ENCODE measurements around the gene GATD1.

DNA sequence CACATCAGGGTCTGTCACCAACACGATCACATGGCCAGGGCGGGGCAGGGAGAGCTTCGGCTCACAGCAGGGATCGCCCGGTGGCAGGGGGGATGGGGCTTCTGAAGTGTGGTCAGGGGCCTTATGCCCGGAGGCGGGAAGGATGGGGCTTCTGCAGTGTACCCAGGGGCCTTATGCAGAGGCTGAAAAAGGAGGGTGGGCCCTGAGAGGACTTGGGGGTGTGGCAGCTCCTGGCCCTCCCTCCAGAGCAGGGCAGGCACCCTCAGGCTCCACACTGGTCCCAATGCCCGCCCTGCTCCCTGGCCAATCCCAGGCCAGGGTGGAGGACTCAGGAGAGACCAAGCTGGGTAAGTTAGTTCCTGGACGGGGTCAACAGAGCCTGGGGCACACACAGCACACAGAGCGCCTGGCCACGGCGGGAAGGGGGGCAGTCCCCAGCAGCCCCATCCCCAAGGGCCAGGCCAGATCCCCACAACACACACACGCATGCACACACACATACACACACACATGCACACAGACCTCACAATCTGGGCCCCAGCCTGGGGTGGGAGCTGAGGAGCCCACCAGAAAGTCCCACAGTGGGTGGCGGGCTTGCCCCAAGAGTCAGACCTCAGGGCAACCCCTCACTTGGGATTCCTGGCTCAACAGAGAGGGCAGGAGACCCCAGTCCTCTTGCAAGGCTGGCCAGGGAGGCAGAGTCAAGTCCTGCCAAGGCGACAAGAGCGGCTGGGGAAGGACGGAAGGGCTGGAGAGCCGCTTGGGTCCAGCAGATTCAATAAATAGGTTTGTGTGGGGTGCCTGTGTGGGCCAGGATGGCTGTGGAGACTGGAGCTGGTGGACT, 13.7 kb upstream of the GATD1 start:
- TF ChIP-seq FOXM1 (IDR thresholded peaks at IDR 0.05; ENCODE audit: borderline replicate concordance) (no peak), FOXK2 (IDR thresholded peaks at IDR 0.05) (no peak), FOXA1 (IDR thresholded peaks at IDR 0.05) (no peak), ZNF384 (IDR thresholded peaks at IDR 0.05) (no peak), BHLHE40 (IDR thresholded peaks at IDR 0.05; ENCODE audit: borderline replicate concordance) (no peak), SP1 (IDR thresholded peaks at IDR 0.05) (no peak), L3MBTL2 (conservative IDR thresholded peaks at IDR 0.05) (no peak), TARDBP (IDR thresholded peaks at IDR 0.05) (no peak), SUZ12 (IDR thresholded peaks at IDR 0.05) (no peak)
